Prostate gland (tissue), 2 donors: ENCODE measurements around the gene ZNF385A.

Experiments used
- POLR2A ChIP-seq: fragments of 450-650 bp; IDR thresholded peaks from one replicate; pipeline ENCODE4 v1.6.1; 2016; ENCODE audit warnings: antibody characterized with exemption, mild to moderate bottlenecking
- TF ChIP-seq, protein P1 (sequence below), 4 experiments: fragments of 200-600 bp in 2 of 4; fragments of 450-650 bp in 2 of 4; sonication (generic) in 2 of 4; IDR thresholded peaks; 1 replicate in 3 of 4; 2 replicates in 1 of 4; pipeline ENCODE4 v1.5.1; 2016 to 2019; ENCODE audit warnings: antibody characterized with exemption in 4 of 4, mild to moderate bottlenecking in 2 of 4, moderate library complexity in 2 of 4

DNA sequence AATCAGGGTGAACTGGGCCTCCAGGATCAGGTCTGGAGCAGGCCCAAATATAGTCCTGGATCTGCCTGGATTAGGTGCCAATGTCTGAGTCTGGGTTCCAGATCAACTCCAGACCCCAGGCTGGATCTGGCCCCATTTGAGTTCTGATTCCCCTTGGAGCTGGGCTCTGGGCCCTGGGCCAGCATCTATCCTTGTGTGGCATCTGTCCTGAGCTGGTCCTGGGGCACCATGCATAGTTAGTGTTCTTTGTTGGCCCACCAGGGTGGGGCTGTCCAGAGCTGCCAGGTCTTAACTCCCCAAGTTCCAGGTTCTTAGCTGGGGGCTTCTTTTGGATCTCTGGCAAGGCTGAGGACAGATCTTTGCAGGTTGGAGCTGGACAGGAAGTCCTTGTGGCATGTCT, 11.0 kb upstream of the ZNF385A start:
- TF ChIP-seq, protein P1, sequence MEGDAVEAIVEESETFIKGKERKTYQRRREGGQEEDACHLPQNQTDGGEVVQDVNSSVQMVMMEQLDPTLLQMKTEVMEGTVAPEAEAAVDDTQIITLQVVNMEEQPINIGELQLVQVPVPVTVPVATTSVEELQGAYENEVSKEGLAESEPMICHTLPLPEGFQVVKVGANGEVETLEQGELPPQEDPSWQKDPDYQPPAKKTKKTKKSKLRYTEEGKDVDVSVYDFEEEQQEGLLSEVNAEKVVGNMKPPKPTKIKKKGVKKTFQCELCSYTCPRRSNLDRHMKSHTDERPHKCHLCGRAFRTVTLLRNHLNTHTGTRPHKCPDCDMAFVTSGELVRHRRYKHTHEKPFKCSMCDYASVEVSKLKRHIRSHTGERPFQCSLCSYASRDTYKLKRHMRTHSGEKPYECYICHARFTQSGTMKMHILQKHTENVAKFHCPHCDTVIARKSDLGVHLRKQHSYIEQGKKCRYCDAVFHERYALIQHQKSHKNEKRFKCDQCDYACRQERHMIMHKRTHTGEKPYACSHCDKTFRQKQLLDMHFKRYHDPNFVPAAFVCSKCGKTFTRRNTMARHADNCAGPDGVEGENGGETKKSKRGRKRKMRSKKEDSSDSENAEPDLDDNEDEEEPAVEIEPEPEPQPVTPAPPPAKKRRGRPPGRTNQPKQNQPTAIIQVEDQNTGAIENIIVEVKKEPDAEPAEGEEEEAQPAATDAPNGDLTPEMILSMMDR (IDR thresholded peaks at IDR 0.05), result no peak
- no peak for TF ChIP-seq POLR2A
